Germinal center (tissue), 1 donor: Measurements from ENCODE around the gene PRSS27.

ENCODE experiments used
- DNase-seq: peaks from one replicate; pipeline ENCODE4 v3.0.0; 2012; ENCODE audit warnings: mixed read lengths, low spot score

The PRSS27 gene

GRCh38 chr16:2708955-2709587, 11.0 kb downstream of the PRSS27 start:
- no peak for DNase-seq

GRCh38 chr16:2708290-2708639, 11.8 kb downstream of the PRSS27 start:
- DNase-seq: no peak

GRCh38 chr16:2707368-2708289, 12.4 kb downstream of the PRSS27 start:
- DNase-seq: no peak

- no peak for DNase-seq
These were observed 13.3 kb downstream of the PRSS27 start for GRCh38 chr16:2706611-2707311.

GRCh38 chr16:2706085-2706484, 13.9 kb downstream of the PRSS27 start:
- no peak for DNase-seq

GRCh38 chr16:2705351-2705750, 14.7 kb downstream of the PRSS27 start:
- no peak for DNase-seq

- DNase-seq: no peak
These were observed 15.1 kb downstream of the PRSS27 start for GRCh38 chr16:2704983-2705275.

GRCh38 chr16:2704166-2704982, 15.7 kb downstream of the PRSS27 start:
- DNase-seq: no peak

GRCh38 chr16:2702871-2703745, 16.9 kb downstream of the PRSS27 start:
- DNase-seq: no peak

GRCh38 chr16:2702438-2702825, 17.6 kb downstream of the PRSS27 start:
- DNase-seq: no peak

GRCh38 chr16:2701713-2702437, 18.1 kb downstream of the PRSS27 start:
- DNase-seq: no peak

- DNase-seq: no peak
These were observed 18.8 kb downstream of the PRSS27 start for GRCh38 chr16:2701272-2701671.

- DNase-seq: no peak
These were observed 19.2 kb downstream of the PRSS27 start for GRCh38 chr16:2700786-2701185.

- no peak for DNase-seq
These were observed 20.0 kb downstream of the PRSS27 start for GRCh38 chr16:2699791-2700600.

- no peak for DNase-seq
These were observed 20.9 kb downstream of the PRSS27 start for GRCh38 chr16:2698965-2699750.

- DNase-seq: no peak
These were observed 21.7 kb downstream of the PRSS27 start for GRCh38 chr16:2698103-2698870.

GRCh38 chr16:2697401-2697948, 22.5 kb downstream of the PRSS27 start:
- no peak for DNase-seq
